GM12878 (cell line): Measurements from ENCODE around the gene SHC2. TPM values are rescaled to one million over a fixed set of nuclear protein-coding genes. Genes with fewer than 3 reads are reported as not detected.

ENCODE experiments used
- CHD4 ChIP-seq: fragments of 200-600 bp; sonication (generic); IDR thresholded peaks from 2 replicates; pipeline ENCODE4 v1.6.1; 2016; ENCODE audit warnings: mild to moderate bottlenecking
- KLF5 ChIP-seq: fragments of 450-650 bp; IDR thresholded peaks from 2 replicates; pipeline ENCODE4 v1.6.1; 2014; ENCODE audit warnings: mild to moderate bottlenecking; ENCODE audit not compliant: partially characterized antibody
- WRNIP1 ChIP-seq: IDR thresholded peaks from 2 replicates; pipeline ENCODE4 v1.6.1; 2011; ENCODE audit warnings: low read depth, low read length, improper control_type of control experiment, borderline replicate concordance
- polyA plus RNA-seq, 11 experiments: library from polyadenylated mRNA; depleted of rRNA in 4 of 11; unstranded in 6 of 11; stranded (reverse) in 5 of 11; fragments of >200 nt; fragmentation: Nextera tagmentation in 4 of 11; fragmentation: Illumina TruSeq in 1 of 11; extraction: Ambion mirVana in 4 of 11; extraction: Trizol in 1 of 11; gene quantifications; 1 replicate in 1 of 11; 2 replicates in 10 of 11; pipeline versions ENCODE4 v1.2.1 to v1.2.3, GENCODE V29; 2011 to 2016; ENCODE audit warnings: inconsistent platforms in 2 of 11, missing spikeins in 2 of 11, low read depth in 1 of 11
- total RNA-seq, 4 experiments: library from RNA; depleted of rRNA in 3 of 4; stranded (reverse); fragments of >200 nt in 3 of 4; fragmentation: Illumina TruSeq in 1 of 4; extraction: Trizol in 1 of 4; gene quantifications; 2 replicates each; pipeline versions ENCODE4 v1.2.1 to v1.2.3, GENCODE V29; 2013 to 2021
- TF ChIP-seq, protein P1 (sequence below): fragments of 150-350 bp; IDR thresholded peaks from 2 replicates; pipeline ENCODE4 v1.6.1; 2016; ENCODE audit warnings: low read depth, low read length
- TF ChIP-seq, protein P2 (sequence below): fragments of 450-650 bp; IDR thresholded peaks from 2 replicates; pipeline ENCODE4 v1.6.1; 2017; ENCODE audit warnings: mild to moderate bottlenecking, moderate library complexity
- TF ChIP-seq, protein P3 (sequence below): IDR thresholded peaks from 2 replicates; pipeline ENCODE4 v1.6.1; 2011; ENCODE audit warnings: mild to moderate bottlenecking, low read depth, low read length, moderate library complexity; ENCODE audit not compliant: insufficient replicate concordance

Gene SHC2
- total and polyA plus RNA-seq, 10 of the 15 experiments (the other 5 are each of a cell fraction or from before 2014, with no cell fraction given) = 0.08 TPM; not detected in 9

DNA sequence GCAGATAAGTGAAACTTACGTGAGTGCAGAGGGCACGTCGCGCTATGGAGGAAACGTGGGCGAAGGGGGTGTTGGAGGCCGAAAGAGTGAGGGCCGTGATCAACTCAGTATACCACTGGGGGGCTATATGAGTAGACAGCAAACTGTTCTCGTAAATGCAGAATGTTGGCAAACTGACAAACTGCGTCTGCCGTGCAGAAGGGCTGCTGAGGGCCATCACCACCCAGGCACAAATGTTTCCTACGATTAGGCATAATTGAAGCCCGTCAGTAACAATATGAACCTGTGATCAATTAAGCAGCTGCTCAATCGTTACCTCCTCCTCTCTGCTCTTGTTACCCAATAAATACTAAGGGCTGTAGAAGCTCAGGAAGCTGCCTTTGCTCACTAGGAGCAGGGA, 18.1 kb upstream of the SHC2 start (continued):
- TF ChIP-seq, protein P1, sequence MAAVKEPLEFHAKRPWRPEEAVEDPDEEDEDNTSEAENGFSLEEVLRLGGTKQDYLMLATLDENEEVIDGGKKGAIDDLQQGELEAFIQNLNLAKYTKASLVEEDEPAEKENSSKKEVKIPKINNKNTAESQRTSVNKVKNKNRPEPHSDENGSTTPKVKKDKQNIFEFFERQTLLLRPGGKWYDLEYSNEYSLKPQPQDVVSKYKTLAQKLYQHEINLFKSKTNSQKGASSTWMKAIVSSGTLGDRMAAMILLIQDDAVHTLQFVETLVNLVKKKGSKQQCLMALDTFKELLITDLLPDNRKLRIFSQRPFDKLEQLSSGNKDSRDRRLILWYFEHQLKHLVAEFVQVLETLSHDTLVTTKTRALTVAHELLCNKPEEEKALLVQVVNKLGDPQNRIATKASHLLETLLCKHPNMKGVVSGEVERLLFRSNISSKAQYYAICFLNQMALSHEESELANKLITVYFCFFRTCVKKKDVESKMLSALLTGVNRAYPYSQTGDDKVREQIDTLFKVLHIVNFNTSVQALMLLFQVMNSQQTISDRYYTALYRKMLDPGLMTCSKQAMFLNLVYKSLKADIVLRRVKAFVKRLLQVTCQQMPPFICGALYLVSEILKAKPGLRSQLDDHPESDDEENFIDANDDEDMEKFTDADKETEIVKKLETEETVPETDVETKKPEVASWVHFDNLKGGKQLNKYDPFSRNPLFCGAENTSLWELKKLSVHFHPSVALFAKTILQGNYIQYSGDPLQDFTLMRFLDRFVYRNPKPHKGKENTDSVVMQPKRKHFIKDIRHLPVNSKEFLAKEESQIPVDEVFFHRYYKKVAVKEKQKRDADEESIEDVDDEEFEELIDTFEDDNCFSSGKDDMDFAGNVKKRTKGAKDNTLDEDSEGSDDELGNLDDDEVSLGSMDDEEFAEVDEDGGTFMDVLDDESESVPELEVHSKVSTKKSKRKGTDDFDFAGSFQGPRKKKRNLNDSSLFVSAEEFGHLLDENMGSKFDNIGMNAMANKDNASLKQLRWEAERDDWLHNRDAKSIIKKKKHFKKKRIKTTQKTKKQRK = no peak
- TF ChIP-seq CHD4 (no peak), WRNIP1 (no peak), KLF5 (no peak)
- TF ChIP-seq, protein P2, sequence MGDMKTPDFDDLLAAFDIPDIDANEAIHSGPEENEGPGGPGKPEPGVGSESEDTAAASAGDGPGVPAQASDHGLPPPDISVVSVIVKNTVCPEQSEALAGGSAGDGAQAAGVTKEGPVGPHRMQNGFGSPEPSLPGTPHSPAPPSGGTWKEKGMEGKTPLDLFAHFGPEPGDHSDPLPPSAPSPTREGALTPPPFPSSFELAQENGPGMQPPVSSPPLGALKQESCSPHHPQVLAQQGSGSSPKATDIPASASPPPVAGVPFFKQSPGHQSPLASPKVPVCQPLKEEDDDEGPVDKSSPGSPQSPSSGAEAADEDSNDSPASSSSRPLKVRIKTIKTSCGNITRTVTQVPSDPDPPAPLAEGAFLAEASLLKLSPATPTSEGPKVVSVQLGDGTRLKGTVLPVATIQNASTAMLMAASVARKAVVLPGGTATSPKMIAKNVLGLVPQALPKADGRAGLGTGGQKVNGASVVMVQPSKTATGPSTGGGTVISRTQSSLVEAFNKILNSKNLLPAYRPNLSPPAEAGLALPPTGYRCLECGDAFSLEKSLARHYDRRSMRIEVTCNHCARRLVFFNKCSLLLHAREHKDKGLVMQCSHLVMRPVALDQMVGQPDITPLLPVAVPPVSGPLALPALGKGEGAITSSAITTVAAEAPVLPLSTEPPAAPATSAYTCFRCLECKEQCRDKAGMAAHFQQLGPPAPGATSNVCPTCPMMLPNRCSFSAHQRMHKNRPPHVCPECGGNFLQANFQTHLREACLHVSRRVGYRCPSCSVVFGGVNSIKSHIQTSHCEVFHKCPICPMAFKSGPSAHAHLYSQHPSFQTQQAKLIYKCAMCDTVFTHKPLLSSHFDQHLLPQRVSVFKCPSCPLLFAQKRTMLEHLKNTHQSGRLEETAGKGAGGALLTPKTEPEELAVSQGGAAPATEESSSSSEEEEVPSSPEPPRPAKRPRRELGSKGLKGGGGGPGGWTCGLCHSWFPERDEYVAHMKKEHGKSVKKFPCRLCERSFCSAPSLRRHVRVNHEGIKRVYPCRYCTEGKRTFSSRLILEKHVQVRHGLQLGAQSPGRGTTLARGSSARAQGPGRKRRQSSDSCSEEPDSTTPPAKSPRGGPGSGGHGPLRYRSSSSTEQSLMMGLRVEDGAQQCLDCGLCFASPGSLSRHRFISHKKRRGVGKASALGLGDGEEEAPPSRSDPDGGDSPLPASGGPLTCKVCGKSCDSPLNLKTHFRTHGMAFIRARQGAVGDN = no peak
- TF ChIP-seq, protein P3, sequence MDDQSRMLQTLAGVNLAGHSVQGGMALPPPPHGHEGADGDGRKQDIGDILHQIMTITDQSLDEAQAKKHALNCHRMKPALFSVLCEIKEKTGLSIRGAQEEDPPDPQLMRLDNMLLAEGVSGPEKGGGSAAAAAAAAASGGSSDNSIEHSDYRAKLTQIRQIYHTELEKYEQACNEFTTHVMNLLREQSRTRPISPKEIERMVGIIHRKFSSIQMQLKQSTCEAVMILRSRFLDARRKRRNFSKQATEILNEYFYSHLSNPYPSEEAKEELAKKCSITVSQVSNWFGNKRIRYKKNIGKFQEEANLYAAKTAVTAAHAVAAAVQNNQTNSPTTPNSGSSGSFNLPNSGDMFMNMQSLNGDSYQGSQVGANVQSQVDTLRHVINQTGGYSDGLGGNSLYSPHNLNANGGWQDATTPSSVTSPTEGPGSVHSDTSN = no peak
